ENCODE data around the gene OSBPL3. TPM values are rescaled to one million over a fixed set of nuclear protein-coding genes. Genes with fewer than 3 reads are reported as not detected.

The OSBPL3 gene
- total and polyA plus RNA-seq, 2 donors (not counting 3 experiments of a cell fraction or from before 2014, with no cell fraction given), result 7.5 to 27.1 TPM

DNA sequence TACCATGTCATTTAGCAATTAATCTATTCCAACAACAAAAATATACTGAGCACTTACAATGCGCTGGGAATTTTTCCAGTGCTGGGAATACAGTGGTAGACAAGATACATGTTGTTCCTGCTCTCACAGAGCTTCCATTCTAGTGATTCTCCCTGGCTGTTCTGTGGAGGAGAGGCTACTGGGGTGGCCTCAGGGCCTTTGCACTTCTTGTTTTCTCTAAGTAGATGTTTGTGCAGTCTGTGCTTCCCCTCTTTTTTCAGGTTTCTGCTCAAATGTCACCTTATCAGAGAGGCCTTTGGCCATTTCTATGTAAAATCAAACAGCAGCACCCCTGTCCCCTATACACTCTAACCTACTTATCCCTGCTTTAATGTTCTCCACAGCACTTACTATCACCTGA, 24.7 kb downstream of the OSBPL3 start:
- no TSS peak for BruUV-seq (replicated peaks)
- Histone ChIP-seq H3K4me1 (ENCODE audit: control insufficient read depth, extremely low read depth, insufficient read depth, low read length) (peaks cover 5% of the 10 kb centered on the region), H3K4me2 (ENCODE audit: insufficient read depth, low read length) (no peak overlapping the region), H3K9ac (replicated peaks; ENCODE audit: extremely low read depth, insufficient read depth, low read length) (no peak overlapping the region), H3K27me3 (ENCODE audit: control insufficient read depth in 2 of 2, insufficient read depth in 2 of 2, low read length in 2 of 2) (no peaks in the 10 kb centered on the region), H3K9me1 (replicated peaks; ENCODE audit: control insufficient read depth, extremely low read depth, insufficient read depth, low read length) (no peaks in the 10 kb centered on the region), H3K27ac (ENCODE audit: insufficient read depth, low read depth, low read length) (no peak overlapping the region), H3K79me2 (ENCODE audit: control insufficient read depth, insufficient read depth, low read length) (peaks cover 94% of the 10 kb centered on the region), H3K36me3 (ENCODE audit: control insufficient read depth in 2 of 2, extremely low read depth in 1 of 2, insufficient read depth in 2 of 2, low read length in 2 of 2) (no peaks in the 10 kb centered on the region), H3K9me3 (replicated peaks; ENCODE audit: control insufficient read depth, insufficient read depth, low read length) (no peaks in the 10 kb centered on the region), H2AFZ (ENCODE audit: low read depth, low read length) (no peak overlapping the region), H3K4me3 (replicated peaks in 1 of 3; ENCODE audit: insufficient read depth in 1 of 3, low read depth in 1 of 3, low read length in 3 of 3) (no peak overlapping the region), H4K20me1 (replicated peaks; ENCODE audit: control insufficient read depth, extremely low read depth, insufficient read depth, low read length) (no peaks in the 10 kb centered on the region)
- ChIA-PET CTCF (interaction anchor here (1.1 kb wide), 1 partner anchor 10 kb away, joined by 3 read pairs; no protein-coding TSS in a partner anchor), POLR2A (no interaction called here)
- DNase-seq (ENCODE audit: low read depth, low spot score) (no peak), FAIRE-seq (no peak)
- intact Hi-C loops (cut with micrococcal nuclease) (no loop called here), dilution Hi-C loops (cut with MboI; ENCODE audit: extremely low pct_ligation_motif_present, low sequenced_read_pairs) (no loop called here)
- TF ChIP-seq MYC (IDR thresholded peaks at IDR 0.05; ENCODE audit: low read depth, low read length) (no peak), GATA2 (IDR thresholded peaks at IDR 0.05; ENCODE audit: insufficient read depth, insufficient read length, low read depth, low read length) (no peak), EZH2 (IDR thresholded peaks at IDR 0.05; ENCODE audit: borderline replicate concordance, low read depth, low read length, severe bottlenecking) (no peak), FOS (IDR thresholded peaks at IDR 0.05; ENCODE audit: borderline replicate concordance, insufficient read depth, low read length) (no peak), POLR2A (IDR thresholded peaks at IDR 0.05; ENCODE audit: low read depth, low read length) (no peak), POLR2AphosphoS5 (IDR thresholded peaks at IDR 0.05; ENCODE audit: insufficient read depth, low read depth, low read length) (no peak)

GRCh38 chr7:24952464-24952863, 27.5 kb downstream of the OSBPL3 start:
- Histone ChIP-seq H3K79me2 (ENCODE audit: control insufficient read depth, insufficient read depth, low read length) (peaks cover 93% of the 10 kb centered on the region), H3K4me1 (ENCODE audit: control insufficient read depth, extremely low read depth, insufficient read depth, low read length) (peaks cover 12% of the 10 kb centered on the region), H3K27ac (ENCODE audit: insufficient read depth, low read depth, low read length) (no peak overlapping the region), H3K9me3 (replicated peaks; ENCODE audit: control insufficient read depth, insufficient read depth, low read length) (no peaks in the 10 kb centered on the region), H3K27me3 (ENCODE audit: control insufficient read depth in 2 of 2, insufficient read depth in 2 of 2, low read length in 2 of 2) (no peaks in the 10 kb centered on the region), H3K9ac (replicated peaks; ENCODE audit: extremely low read depth, insufficient read depth, low read length) (no peak overlapping the region), H3K4me2 (ENCODE audit: insufficient read depth, low read length) (no peak overlapping the region), H3K36me3 (ENCODE audit: control insufficient read depth in 2 of 2, extremely low read depth in 1 of 2, insufficient read depth in 2 of 2, low read length in 2 of 2) (no peaks in the 10 kb centered on the region), H3K9me1 (replicated peaks; ENCODE audit: control insufficient read depth, extremely low read depth, insufficient read depth, low read length) (no peaks in the 10 kb centered on the region), H3K4me3 (replicated peaks in 1 of 3; ENCODE audit: insufficient read depth in 1 of 3, low read depth in 1 of 3, low read length in 3 of 3) (no peak overlapping the region), H2AFZ (ENCODE audit: low read depth, low read length) (no peak overlapping the region), H4K20me1 (replicated peaks; ENCODE audit: control insufficient read depth, extremely low read depth, insufficient read depth, low read length) (no peaks in the 10 kb centered on the region)
- POLR2A ChIA-PET, result no interaction called here
- DNase-seq (ENCODE audit: low read depth, low spot score), result no peak
- no peak for FAIRE-seq
- CTCF ChIA-PET, result interaction anchor here (1.3 to 2.0 kb wide), 3 partner anchors 10 to 110 kb away, joined by 3 to 6 read pairs (median 4); partner anchors contain the start of gene OSBPL3
- dilution Hi-C loops (cut with MboI; ENCODE audit: extremely low pct_ligation_motif_present, low sequenced_read_pairs) (no loop called here), intact Hi-C loops (cut with micrococcal nuclease) (no loop called here)
- no peak for TF ChIP-seq GATA2 (IDR thresholded peaks at IDR 0.05; ENCODE audit: insufficient read depth, insufficient read length, low read depth, low read length)
- TF ChIP-seq, protein P1, sequence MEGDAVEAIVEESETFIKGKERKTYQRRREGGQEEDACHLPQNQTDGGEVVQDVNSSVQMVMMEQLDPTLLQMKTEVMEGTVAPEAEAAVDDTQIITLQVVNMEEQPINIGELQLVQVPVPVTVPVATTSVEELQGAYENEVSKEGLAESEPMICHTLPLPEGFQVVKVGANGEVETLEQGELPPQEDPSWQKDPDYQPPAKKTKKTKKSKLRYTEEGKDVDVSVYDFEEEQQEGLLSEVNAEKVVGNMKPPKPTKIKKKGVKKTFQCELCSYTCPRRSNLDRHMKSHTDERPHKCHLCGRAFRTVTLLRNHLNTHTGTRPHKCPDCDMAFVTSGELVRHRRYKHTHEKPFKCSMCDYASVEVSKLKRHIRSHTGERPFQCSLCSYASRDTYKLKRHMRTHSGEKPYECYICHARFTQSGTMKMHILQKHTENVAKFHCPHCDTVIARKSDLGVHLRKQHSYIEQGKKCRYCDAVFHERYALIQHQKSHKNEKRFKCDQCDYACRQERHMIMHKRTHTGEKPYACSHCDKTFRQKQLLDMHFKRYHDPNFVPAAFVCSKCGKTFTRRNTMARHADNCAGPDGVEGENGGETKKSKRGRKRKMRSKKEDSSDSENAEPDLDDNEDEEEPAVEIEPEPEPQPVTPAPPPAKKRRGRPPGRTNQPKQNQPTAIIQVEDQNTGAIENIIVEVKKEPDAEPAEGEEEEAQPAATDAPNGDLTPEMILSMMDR (IDR thresholded peaks at IDR 0.05; ENCODE audit: extremely low read depth in 1 of 2, insufficient read depth in 1 of 2, low read depth in 1 of 2, low read length in 2 of 2), result no peak
- no peak for TF ChIP-seq JUN (IDR thresholded peaks at IDR 0.05; ENCODE audit: borderline replicate concordance, insufficient read depth, insufficient read length, low read depth)
- TF ChIP-seq MAX (IDR thresholded peaks at IDR 0.05; ENCODE audit: insufficient read depth, insufficient read length), result no peak
- BruUV-seq (replicated peaks), result no TSS peak

Data from endothelial cell of umbilical vein (primary cell).